GM12874 (cell line): ENCODE data around the gene SETBP1.

ENCODE experiments used
- TF ChIP-seq, protein P1 (sequence below): IDR thresholded peaks from 2 replicates; pipeline ENCODE4 v1.5.1; 2011; ENCODE audit warnings: low read depth, mild to moderate bottlenecking, control low read depth, low read length, moderate library complexity; ENCODE audit not compliant: insufficient read depth

SETBP1 gene

GRCh38 chr18:44949967-44950366, 269.3 kb downstream of the SETBP1 start:
- TF ChIP-seq, protein P1, sequence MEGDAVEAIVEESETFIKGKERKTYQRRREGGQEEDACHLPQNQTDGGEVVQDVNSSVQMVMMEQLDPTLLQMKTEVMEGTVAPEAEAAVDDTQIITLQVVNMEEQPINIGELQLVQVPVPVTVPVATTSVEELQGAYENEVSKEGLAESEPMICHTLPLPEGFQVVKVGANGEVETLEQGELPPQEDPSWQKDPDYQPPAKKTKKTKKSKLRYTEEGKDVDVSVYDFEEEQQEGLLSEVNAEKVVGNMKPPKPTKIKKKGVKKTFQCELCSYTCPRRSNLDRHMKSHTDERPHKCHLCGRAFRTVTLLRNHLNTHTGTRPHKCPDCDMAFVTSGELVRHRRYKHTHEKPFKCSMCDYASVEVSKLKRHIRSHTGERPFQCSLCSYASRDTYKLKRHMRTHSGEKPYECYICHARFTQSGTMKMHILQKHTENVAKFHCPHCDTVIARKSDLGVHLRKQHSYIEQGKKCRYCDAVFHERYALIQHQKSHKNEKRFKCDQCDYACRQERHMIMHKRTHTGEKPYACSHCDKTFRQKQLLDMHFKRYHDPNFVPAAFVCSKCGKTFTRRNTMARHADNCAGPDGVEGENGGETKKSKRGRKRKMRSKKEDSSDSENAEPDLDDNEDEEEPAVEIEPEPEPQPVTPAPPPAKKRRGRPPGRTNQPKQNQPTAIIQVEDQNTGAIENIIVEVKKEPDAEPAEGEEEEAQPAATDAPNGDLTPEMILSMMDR, result no peak

DNA sequence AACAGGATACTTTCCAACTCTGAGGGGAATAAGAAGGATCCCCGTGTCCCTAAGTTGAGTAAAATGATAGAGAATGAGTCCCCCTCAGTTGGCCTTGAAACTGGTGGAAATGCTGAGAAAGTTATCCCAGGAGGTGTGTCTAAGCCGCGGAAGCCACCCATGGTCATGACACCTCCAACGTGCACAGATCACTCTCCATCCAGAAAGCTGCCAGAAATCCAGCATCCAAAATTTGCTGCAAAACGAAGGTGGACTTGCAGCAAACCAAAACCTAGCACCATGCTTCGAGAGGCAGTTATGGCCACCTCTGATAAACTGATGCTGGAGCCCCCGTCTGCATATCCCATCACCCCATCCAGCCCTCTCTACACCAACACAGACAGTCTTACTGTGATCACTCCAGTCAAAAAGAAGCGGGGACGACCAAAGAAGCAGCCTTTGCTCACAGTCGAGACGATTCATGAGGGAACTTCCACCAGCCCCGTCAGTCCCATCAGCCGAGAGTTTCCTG, 270.1 kb downstream of the SETBP1 start:
- TF ChIP-seq, protein P1, result no peak

DNA sequence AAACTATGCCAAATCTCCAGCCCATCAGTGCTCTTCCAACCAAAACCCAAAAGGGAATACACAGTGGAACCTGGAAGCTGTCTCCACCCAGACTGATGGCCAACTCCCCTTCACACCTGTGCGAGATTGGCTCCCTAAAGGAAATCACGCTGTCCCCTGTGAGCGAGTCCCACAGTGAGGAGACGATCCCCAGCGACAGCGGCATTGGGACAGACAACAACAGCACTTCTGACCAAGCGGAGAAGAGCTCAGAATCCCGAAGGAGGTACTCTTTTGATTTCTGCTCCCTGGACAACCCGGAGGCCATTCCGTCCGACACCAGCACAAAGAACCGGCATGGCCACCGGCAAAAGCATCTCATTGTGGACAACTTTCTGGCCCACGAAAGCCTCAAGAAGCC, 271.1 kb downstream of the SETBP1 start:
- TF ChIP-seq, protein P1, result no peak

- TF ChIP-seq, protein P1, result no peak
Observed at GRCh38 chr18:44954257-44954656, 273.6 kb downstream of the SETBP1 start.

DNA sequence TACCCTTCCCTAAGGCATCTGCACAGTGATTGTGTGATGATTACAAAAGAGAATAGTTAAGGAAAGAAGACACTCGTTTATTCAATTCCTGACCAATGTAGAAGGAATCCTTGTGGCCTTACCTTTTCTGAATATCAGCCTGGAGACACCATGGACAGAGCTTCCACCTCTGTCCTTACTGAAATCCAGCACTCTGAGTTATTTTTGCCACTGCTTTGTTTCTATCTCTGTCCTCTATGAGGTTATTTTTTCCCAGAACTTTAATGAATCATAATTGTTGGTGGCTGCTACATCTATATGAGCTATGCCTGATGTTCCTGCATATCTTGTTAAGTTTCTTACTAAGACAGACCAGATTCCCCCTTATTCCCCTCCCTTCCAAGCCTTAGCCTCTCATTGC, 275.1 kb downstream of the SETBP1 start:
- TF ChIP-seq, protein P1, result no peak

GRCh38 chr18:44957025-44957424, 276.3 kb downstream of the SETBP1 start:
- TF ChIP-seq, protein P1, result no peak

- TF ChIP-seq, protein P1, result no peak
Observed at GRCh38 chr18:44957461-44957860, 276.8 kb downstream of the SETBP1 start.
